NCI-H1048 (cell line): ENCODE measurements around the gene PRRX2.
"Not testable (repeated sequence)": the region's sequence is repeated elsewhere in the genome, so short reads cannot be mapped to it uniquely, and the experiment has no call there.

ENCODE experiments used
- DNase-seq: peaks from one replicate; lab custom pipeline; 2025; lab: John Stamatoyannopoulos, UW

PRRX2 gene

DNA sequence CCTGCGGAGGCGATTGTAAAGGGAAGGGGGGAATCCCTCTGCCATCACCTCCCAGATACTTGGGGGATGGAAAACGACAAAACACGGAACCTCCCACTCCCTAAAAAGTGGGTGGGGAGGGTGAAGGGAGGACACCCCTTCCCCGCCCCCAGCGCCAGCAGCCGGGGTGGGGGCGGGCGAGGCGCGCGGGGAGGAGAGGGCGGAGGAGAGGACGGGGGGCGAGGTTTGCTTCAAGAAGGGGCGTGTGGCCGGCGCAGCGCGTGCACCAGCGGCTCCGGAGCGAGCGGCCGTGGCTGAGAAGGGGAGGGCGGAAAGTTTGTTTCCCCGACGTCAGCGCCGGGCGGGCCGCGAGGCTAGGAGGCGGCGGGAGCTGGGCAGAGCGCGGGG is at the start of gene PRRX2:
Gene PRRX2, plus strand, starts transcription at position 259 of the 387 bp plus-strand sequence. CDS start 221 bp downstream, outside the sequence.
- DNase-seq = no peak

DNA sequence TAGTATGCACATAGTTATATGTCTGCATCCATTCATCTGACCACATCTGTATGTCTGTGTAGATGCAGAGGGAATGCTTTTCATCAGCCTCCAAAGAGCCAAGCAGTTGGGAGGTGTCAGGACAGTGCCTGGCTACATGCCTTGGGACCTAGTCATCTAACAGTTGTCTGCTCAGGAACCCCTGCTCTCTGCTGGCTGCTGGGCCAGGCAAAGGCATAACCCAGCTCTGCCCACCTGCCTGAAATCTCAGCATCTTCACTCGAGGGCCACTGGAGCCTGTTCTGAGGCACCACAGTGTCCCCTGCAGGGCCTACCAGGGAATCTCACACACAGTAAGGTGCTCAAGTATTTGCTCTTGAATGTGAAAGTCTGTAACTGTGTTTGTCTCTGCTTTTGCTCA is 48.3 kb upstream of the PRRX2 start:
- DNase-seq = no peak

DNA sequence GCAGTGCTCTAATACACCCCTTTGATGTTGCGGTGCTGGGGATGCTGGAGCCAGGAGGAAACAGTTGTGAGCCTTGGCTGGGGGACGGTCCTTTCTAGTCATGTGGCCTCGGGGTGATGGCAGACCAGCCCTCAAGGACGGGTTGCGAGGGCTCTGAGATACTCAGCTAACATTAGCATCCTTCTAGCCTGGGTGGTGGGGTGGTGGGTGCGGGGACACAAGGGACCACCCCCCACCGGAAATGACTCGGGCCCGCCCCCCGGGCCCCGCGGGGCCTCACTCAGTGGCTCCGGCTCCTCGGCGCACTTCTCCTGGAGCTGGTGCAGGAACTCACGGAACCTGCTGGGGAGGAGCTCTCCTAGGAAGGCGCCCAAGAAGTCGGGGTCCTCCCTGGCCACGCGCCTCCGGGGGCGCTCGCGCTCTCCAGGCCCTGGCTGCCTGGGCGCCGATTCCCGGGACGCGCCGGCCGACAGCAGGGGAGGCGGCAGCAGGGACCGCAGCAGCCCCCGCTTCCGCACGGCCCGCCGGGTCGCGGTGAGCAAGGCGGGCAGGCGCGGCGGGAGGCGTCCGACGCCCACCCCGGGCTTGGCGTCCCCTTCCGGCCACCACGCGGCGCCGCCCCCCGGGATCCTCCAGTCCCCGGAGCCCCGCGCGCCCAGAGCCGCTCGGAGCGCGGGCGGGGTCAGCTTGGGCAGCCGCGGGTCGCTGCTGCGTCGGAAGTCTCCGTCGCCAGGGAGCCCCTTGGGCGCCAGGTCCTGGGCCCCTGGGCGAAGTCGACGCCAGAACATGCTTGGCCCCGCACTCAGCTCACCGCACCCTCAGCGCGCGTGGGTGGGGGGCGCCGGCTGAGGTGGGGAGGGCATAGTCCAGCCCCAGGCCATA is 45.4 kb upstream of the PRRX2 start:
- no peak for DNase-seq

DNA sequence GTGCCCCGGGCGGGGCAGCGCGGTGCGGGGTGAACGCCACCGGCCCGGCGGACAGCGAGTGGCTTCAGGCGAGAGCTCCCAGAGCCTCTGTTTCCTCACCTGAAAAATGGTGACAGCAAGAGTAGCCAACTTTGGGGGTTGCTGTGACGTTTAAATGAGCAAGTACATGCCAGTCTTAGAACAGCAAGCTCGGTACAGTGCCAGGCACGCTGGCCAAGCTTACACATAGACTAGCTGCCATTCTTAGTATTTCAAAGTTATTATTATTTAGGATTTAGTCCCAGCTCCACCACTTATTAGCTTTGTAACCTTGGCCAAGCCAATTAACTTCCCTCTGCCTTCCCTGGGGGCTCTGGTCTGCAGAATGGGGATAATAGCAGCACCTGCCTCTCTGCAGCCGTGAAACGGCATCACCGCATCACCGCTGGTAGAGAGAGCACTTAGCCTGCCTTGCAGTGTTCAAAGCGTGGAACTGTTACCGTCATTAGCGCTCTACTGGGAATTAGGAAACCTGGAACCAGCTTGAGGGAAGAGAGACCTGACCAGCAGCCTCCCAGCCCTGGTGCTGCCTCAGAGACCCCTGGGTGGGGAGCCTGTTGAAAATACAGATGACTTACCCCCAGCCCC is 44.7 kb upstream of the PRRX2 start, which contains the start of gene C9orf50:
Gene C9orf50, minus strand, starts transcription at position 433 of the 627 bp plus-strand sequence. CDS start 527 bp downstream, outside the sequence.
- DNase-seq = no peak

GRCh38 chr9:129623331-129623730 is 42.1 kb upstream of the PRRX2 start:
- DNase-seq = no peak

GRCh38 chr9:129624168-129624759 is 41.2 kb upstream of the PRRX2 start:
- DNase-seq = no peak

DNA sequence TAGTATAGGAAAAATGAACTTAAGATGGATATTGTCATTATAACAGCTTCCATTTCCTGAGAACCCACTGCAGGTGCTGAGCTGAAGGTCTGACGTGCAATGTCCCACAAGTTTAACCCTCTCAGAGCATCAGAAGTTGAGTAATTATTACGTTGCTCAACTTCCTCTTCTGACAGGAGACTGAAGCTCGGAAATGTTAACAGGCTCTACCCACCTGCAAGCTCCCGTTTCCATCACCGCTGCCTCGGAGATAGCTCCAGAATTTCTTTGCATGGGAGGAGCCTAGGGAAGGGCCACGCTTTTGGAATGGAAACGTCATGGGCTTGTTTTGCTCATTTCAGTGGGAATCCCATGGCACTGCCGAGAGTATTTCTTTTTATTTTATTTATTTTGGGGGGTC is 40.5 kb upstream of the PRRX2 start:
- no peak for DNase-seq

DNA sequence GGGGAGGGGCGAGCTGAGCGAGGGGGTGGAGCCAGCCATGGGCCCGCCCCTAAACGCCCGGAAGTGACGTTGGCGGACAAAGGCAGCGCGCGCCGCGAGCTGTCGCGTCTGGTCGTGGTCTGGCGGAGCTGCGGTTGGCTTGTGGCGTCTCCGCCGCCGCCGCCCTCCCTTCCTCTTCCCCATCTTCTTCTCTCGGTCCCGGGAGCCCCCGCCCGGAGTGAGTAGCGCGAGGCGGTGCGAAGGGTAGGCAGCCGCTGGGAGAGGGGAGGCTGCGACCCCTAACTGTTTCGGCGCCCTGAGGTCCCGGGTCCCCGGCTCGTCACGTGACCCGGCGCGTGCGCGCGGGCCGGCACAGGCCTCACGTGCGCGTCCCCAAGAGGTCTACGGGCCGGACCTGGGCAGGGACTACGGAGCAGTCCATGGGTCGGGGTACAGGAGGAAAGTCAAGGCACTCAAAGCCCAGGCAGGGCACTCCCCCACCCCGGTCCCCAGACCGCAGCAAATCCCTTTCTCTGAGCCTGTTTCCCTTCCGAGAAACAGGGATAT is 39.3 kb upstream of the PRRX2 start, which contains the start of gene NTMT1:
Gene NTMT1, plus strand, starts transcription at position 85 of the 546 bp plus-strand sequence. CDS start 6,541 bp downstream, outside the sequence.
- DNase-seq = peak; percentile 53

DNA sequence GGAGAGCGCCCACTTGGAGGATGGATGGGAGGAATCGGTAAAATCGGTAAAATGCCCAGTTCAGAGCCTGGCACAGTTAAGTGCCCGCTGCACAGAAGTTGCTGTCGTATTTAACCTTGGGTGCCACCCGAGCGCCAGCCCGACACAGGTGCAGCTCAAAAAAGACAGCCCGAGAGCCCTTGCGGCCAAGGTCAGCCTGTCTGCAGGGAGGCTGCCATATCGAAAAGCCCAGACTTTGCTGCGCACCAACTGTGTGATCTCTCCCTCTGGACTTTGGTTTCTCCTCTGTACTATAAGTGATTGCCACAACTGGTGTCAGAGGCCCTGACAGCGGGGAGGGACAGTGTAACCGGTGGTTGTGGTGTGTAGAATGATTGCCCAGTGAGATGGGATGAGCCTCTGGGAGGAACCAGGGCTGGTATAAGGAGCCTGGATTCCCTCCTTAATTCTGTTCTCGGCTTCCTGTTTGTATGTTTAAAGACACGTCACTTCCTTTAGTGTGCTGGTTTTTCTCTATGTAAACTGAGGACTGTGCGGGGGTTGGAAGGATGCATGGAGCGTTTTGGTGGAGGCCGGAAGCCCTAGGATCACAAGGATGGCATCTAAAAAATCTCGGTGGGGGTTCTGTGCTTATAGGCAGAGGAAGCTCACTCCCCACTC is 38.7 kb upstream of the PRRX2 start:
- DNase-seq = no peak

DNA sequence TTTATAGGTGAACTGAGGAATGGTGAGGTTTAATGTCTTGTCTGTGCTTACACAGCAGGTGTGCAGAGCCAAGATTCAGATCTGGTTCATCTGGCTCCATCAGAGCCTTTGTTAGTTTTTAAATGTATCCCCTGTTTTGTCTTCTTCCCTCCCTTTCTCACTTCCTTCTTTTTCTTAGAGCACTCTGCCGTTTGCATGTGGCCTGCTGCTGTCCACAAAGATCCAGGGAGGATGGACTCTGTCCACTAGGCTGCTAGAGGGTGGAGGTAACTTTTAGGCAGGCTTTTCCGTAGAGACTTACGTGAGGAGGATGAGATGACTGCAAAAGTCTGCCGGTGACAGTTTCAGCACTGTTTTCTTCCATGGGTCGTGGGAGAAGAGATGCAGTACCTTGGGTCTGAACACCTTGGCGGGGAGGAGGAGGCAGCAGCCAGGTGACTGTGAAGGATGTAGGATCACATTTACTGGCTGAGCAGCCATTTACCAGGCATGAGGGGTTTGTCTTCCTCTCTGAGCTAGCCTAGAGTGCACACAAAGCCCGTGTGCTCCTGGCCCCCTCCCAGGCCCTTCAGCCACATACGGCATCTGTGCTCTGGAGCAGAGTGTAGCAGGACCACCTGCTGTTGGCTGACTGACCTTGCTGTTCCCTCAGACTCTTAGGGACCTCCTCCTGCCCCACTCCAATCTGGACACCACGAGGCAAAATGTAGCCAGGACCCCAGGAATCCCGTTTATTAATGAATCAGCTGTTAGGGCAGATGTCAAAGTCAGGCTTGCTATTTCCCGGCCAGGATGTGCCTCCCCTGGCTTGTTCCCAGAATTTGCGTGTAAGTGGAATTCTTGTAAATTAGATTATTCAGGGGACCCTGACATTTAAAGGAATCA is 37.6 kb upstream of the PRRX2 start:
- no peak for DNase-seq

- no peak for DNase-seq
Measured at GRCh38 chr9:129628709-129629108, 36.7 kb upstream of the PRRX2 start.

DNA sequence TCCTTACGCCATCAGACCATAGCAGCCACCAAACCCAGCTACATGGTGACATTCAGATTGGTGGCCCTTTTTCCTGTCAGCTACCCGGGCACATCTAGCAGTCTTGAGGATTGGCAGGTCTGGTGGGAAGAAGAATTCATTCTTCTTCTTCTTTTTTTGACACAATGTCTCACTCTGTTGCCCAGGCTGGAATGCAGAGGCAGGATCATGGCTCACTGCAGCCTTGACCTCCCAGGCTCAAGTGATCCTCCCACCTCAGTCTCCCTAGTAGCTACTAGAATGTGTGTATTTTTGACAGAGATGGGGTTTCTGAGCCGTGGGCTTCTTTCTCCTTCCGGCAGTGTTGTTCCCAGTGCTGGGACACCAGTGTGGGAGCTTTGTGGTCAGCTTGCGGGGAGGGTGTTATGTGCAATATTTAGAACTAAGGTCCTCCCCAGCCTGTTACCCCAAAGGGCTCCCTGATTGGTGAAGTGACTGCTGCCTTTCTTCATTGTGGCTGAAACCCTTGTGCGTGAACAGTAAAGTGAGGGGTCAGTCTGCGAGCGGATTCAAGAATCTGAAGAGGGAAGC is 36.1 kb upstream of the PRRX2 start:
- no peak for DNase-seq

GRCh38 chr9:129630967-129631673 is 34.3 kb upstream of the PRRX2 start:
- DNase-seq = no peak

- no peak for DNase-seq
Measured at GRCh38 chr9:129631674-129632129, 33.7 kb upstream of the PRRX2 start.

- no peak for DNase-seq
Measured at GRCh38 chr9:129632460-129632859, 33.0 kb upstream of the PRRX2 start.

DNA sequence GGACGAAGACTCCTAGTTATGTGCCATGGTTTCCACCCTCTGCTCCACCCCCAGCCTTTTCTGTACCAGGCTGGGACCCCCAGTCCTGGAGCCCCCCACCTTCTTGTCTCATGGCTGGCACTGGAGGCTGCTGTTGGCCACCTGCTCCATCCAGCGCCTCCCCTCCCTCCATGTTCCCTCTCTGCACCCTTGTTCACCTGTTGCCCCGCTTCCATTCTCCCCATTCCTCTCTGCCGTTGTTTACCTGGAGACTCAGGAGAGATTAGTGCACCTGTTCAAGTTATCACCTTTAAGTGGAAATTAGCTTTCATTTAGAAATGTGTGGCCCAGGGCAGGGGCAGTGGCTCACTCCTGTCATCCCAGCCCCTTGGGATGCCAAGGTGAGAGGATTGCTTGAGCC is 32.2 kb upstream of the PRRX2 start:
- no peak for DNase-seq

DNA sequence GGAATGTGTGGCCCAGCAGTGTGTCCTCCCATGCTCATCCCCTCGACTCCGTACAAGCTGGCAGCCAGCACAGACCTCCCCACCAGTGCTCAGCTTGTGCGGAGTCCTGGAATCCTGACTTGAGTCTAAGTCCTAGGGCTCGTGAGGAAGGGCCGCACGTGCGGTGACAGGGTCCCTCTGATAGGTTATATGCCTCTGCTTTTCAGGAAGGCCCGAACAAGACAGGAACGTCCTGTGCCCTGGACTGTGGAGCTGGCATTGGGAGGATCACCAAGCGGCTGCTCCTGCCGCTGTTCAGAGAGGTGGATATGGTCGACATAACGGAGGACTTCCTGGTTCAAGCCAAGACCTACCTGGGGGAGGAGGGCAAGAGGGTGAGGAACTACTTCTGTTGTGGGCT is 31.6 kb upstream of the PRRX2 start:
- DNase-seq = no peak

GRCh38 chr9:129635099-129636065 is 30.1 kb upstream of the PRRX2 start:
- DNase-seq = no peak

- not testable (repeated sequence) for DNase-seq
Measured at GRCh38 chr9:129636343-129636742, 29.1 kb upstream of the PRRX2 start.
